Stimulated activated naive B cell treated with anti-CD40 and anti-IgM and Interleukin-4, amounts not matched to agents 10 μg/mL and 1 μg/mL and 100 μg/mL, for 72 hours (primary cell): Measurements from ENCODE around the gene CIDEA.
A peak's percentile ranks its signal among the peaks of the same experiment; 100 is the strongest.
"Not testable (repeated sequence)": the region's sequence is repeated elsewhere in the genome, so short reads cannot be mapped to it uniquely, and the experiment has no call there.

ENCODE experiments used
- ATAC-seq, 2 donors: fragments of 150-1000 bp; cut with Tn5 transposase; replicated peaks; 2 replicates each; pipeline ENCODE4 v1.10.0; 2021; ENCODE audit warnings: moderate library complexity in 1 of 2
- DNase-seq: peaks from one replicate; pipeline ENCODE4 v3.0.0; 2021
- H3K27ac Mint-ChIP-seq: one replicate; pipeline ENCODE4 v1.8.0; 2022; ENCODE audit warnings: mild to moderate bottlenecking, mixed read lengths
- H3K27me3 Mint-ChIP-seq, 2 donors: one replicate each; pipeline ENCODE4 v1.8.0; 2022; ENCODE audit warnings: mixed read lengths in 2 of 2
- H3K36me3 Mint-ChIP-seq, 2 donors: one replicate each; pipeline ENCODE4 v1.8.0; 2022; ENCODE audit warnings: mixed read lengths in 2 of 2, mild to moderate bottlenecking in 1 of 2
- H3K4me1 Mint-ChIP-seq, 2 donors: one replicate each; pipeline ENCODE4 v1.8.0; 2022; ENCODE audit warnings: mixed read lengths in 2 of 2, mild to moderate bottlenecking in 1 of 2
- H3K4me3 Mint-ChIP-seq, 2 donors: one replicate each; pipeline ENCODE4 v1.8.0; 2022; ENCODE audit warnings: mild to moderate bottlenecking in 2 of 2, mixed read lengths in 2 of 2, moderate library complexity in 1 of 2
- H3K9me3 Mint-ChIP-seq, 2 donors: one replicate each; pipeline ENCODE4 v1.8.0; 2022; ENCODE audit warnings: mixed read lengths in 2 of 2, mild to moderate bottlenecking in 1 of 2

CIDEA gene

GRCh38 chr18:12231986-12232385 is 22.2 kb upstream of the CIDEA start:
- Mint-ChIP-seq H3K27ac (no peak overlapping the region), H3K27me3 (peaks cover 17 to 29% of the 10 kb centered on the region in 2 donors), H3K4me3 (no peak overlapping the region), H3K9me3 (peaks cover 0 to 2% of the 10 kb centered on the region in 2 donors), H3K36me3 (no peaks in the 10 kb centered on the region), H3K4me1 (peaks cover 2 to 5% of the 10 kb centered on the region in 2 donors)
- ATAC-seq: no peak
- DNase-seq: no peak

DNA sequence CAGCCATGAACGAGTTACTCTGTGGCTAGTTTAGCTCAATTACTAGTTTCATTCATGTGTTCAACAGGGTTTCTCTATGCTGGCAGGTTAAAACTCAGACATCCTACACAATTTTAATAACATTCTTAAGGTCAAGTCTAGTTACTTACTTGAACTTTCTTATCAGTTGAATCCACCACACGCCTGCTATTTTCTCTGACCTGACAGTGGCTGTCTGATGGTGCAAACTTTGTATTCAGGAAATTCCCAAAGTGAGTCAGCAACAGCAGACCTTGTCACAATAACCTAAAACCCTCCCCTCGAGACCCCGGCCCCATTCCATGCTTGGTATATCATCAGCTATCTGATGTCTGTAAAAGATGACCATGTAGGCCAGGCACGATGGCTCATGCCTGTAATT is 20.8 kb upstream of the CIDEA start:
- peaks cover 21 to 39% of the 10 kb centered on the region in 2 donors for H3K27me3 Mint-ChIP-seq
- DNase-seq: no peak
- H3K27ac Mint-ChIP-seq: no peak overlapping the region
- no peaks in the 10 kb centered on the region for H3K36me3 Mint-ChIP-seq
- H3K4me1 Mint-ChIP-seq: peaks cover 8% of the 10 kb centered on the region in 2 donors
- no peak overlapping the region for H3K4me3 Mint-ChIP-seq
- no peak for ATAC-seq
- H3K9me3 Mint-ChIP-seq: peaks cover 0 to 2% of the 10 kb centered on the region in 2 donors

DNA sequence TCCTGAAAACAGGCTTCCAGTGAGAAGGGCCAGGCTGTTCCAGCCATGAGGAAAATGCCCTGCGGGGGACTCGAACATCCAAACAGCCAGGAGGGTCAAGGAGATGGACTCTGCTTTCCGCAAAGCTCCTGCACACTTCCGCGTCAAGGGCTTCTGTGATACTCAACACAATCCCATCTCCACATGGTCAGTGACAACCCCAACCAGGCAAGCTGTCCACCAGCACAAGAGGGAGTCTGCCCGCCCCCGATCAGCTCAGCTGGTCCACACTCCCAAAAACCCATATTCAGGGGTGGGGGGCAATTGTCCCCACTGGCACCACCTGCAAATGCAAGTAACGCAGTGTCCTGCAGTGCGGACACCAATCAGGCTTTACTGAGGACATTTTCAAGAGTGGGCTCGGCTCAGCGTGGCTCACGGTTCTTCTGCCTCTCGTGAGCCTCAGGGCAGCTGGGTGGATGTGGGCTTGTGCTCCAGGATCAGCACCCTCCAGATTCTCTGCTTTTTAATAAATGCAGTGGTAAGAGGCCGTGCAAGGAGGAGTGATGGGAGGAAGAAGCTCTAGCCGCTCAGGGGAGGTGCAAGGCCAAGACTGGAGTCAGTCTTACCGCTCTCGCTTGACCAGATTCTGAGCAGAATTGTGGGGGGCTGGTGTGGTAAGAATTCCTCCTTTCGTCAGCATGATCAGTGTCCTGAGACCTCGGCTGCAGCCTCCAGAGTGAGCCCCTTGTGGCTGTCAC is 19.5 kb upstream of the CIDEA start:
- Mint-ChIP-seq H3K27me3 (peaks cover 25 to 39% of the 10 kb centered on the region in 2 donors), H3K4me1 (peaks cover 8% of the 10 kb centered on the region in 2 donors), H3K36me3 (no peaks in the 10 kb centered on the region), H3K27ac (no peak overlapping the region), H3K9me3 (peaks cover 0 to 2% of the 10 kb centered on the region in 2 donors), H3K4me3 (no peak overlapping the region)
- ATAC-seq (no peak), DNase-seq (no peak)

GRCh38 chr18:12236141-12236540 is 18.0 kb upstream of the CIDEA start:
- peaks cover 8% of the 10 kb centered on the region in 2 donors for H3K4me1 Mint-ChIP-seq
- no peaks in the 10 kb centered on the region for H3K36me3 Mint-ChIP-seq
- ATAC-seq (no peak), DNase-seq (no peak)
- peaks cover 29 to 32% of the 10 kb centered on the region in 2 donors for H3K27me3 Mint-ChIP-seq
- H3K27ac Mint-ChIP-seq: no peak overlapping the region
- no peak overlapping the region for H3K4me3 Mint-ChIP-seq
- no peaks in the 10 kb centered on the region for H3K9me3 Mint-ChIP-seq

DNA sequence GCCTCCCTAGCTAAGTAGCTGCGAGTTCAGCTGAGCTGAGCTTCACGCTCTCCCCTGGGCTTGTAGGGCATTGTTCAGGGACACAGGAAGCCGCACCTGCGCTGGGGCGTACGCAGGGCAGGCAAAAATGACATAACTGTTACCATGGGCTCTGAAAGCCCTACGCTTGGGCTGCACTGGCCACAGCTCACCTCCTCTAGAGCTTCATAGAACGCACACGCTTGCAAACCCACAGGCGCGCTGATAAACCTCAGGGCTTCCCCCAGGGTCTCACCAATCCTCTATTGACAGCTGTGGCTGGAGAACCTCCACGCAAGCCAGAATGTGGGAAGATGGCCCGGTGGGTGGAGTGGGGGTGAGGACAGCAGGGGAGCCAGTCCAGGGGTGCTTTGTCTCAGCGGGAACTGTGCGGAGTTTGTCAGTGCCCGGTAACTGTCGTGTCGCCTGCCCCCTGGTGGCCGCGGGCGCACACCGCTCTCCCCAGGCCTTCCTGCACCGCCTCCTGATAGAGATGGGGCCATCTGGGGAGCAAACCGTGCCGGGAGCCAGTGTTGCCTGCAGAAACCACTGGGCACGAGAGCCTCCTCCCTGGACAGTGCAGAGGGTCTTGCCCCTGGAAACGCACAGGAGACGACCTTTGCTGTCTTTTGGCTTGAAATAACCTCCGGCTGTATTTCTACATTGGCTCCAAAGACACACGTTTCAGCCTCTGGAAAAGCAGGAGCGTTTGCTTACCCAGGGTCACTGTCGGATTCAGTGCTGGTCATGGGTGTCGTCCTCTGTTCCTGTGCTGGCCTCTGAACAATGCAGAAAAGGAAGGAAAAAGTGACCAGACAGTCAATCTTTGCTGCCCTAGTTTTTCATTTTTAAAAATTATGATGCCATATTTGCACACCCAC is 17.0 kb upstream of the CIDEA start:
- DNase-seq (peak; percentile 58), ATAC-seq (peak; percentile 95 to 99)
- Mint-ChIP-seq H3K27me3 (peaks cover 38 to 42% of the 10 kb centered on the region in 2 donors), H3K36me3 (no peaks in the 10 kb centered on the region), H3K4me3 (no peak overlapping the region), H3K9me3 (no peaks in the 10 kb centered on the region), H3K27ac (no peak overlapping the region), H3K4me1 (peaks cover 8% of the 10 kb centered on the region in 2 donors)

DNA sequence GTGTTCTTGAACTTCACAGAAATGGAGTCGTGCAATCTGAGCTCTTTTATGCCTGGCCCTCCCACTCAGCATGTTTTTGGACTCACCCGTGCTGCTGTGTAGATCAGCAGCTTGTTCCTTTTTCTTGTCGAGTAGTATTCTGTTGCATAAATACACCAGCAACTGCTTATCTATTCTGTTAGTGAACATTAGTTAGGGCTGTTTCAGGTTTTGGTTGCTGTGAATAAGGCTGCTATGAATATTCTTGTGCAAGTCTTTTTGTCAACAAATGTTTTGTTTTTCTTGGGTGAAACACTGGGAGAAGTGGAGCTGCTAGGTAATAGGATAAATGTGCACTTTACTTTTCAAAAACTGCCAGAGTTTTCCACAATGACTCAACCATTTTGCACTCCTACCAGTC is 15.3 kb upstream of the CIDEA start:
- no peak for ATAC-seq
- Mint-ChIP-seq H3K27ac (peak overlapping the region; percentile 57), H3K9me3 (no peaks in the 10 kb centered on the region), H3K36me3 (no peaks in the 10 kb centered on the region), H3K27me3 (peaks cover 44 to 58% of the 10 kb centered on the region in 2 donors), H3K4me1 (peaks cover 5 to 8% of the 10 kb centered on the region in 2 donors), H3K4me3 (no peak overlapping the region)
- no peak for DNase-seq

- H3K4me3 Mint-ChIP-seq: no peak overlapping the region
- peaks cover 5 to 8% of the 10 kb centered on the region in 2 donors for H3K4me1 Mint-ChIP-seq
Observed at GRCh38 chr18:12239431-12239830, 14.7 kb upstream of the CIDEA start.

DNA sequence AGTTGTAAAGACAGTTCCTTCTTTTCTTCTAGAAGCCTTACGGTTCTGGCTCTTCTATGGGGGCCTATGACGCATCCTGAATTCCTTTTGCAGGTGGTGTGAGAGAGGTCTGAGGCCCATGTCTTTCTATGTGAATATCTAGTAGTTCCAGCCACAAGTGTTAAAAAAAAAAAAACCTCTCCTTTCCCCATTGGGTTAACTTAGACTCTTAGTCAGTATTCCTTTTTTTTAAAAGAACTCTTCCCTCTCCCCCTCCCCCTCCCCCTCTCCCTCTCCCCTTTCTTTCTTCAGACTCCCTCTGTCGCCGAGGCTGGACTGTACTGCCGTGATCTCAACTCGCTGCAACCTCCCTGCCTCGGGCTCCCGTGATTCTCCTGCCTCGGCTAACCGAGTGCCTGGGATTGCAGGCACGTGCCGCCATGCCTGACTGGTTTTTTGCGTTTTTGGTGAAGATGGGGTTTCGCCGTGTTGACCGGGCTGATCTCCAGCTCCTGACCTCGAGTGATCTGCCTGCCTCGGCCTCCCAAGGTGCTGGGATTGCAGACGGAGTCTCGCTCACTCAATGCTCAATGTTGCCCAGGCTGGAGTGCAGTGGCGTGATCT is 11.4 kb upstream of the CIDEA start:
- Mint-ChIP-seq H3K27me3 (peaks cover 35 to 60% of the 10 kb centered on the region in 2 donors), H3K4me1 (no peaks in the 10 kb centered on the region), H3K36me3 (no peaks in the 10 kb centered on the region), H3K9me3 (no peaks in the 10 kb centered on the region), H3K4me3 (no peak overlapping the region), H3K27ac (no peak overlapping the region)
- DNase-seq: no peak
- ATAC-seq: no peak

More at GRCh38 chr18:12239431-12239830, 14.7 kb upstream of the CIDEA start:
- DNase-seq (no peak), ATAC-seq (no peak)
- H3K27me3 Mint-ChIP-seq: peaks cover 43 to 59% of the 10 kb centered on the region in 2 donors
- no peaks in the 10 kb centered on the region for H3K9me3 Mint-ChIP-seq
- H3K36me3 Mint-ChIP-seq: no peaks in the 10 kb centered on the region
- H3K27ac Mint-ChIP-seq: no peak overlapping the region

GRCh38 chr18:12243272-12243671 is 10.9 kb upstream of the CIDEA start:
- DNase-seq, H3K9me3 Mint-ChIP-seq, H3K4me1 Mint-ChIP-seq, ATAC-seq, H3K4me3 Mint-ChIP-seq, H3K36me3 Mint-ChIP-seq, H3K27ac Mint-ChIP-seq: not testable (repeated sequence)
- peaks cover 38 to 58% of the 10 kb centered on the region in 2 donors for H3K27me3 Mint-ChIP-seq

DNA sequence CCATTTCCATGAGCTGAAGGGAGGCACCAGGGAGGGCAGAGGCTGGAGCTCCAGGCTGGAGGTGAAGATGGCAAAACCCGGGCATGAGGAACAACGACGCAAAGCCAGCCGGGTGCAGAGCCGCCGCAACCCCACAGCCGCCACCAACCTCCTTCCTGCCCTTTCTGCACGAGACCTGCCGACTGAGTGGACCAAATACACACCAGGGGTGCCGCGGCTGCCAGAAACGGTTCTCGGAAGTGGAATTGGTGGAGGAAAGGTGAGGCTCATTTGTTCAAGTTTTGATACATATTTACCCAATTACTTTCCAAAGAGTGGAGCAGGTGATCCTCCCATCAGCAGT is 8.4 kb upstream of the CIDEA start:
- H3K9me3 Mint-ChIP-seq: no peaks in the 10 kb centered on the region

DNA sequence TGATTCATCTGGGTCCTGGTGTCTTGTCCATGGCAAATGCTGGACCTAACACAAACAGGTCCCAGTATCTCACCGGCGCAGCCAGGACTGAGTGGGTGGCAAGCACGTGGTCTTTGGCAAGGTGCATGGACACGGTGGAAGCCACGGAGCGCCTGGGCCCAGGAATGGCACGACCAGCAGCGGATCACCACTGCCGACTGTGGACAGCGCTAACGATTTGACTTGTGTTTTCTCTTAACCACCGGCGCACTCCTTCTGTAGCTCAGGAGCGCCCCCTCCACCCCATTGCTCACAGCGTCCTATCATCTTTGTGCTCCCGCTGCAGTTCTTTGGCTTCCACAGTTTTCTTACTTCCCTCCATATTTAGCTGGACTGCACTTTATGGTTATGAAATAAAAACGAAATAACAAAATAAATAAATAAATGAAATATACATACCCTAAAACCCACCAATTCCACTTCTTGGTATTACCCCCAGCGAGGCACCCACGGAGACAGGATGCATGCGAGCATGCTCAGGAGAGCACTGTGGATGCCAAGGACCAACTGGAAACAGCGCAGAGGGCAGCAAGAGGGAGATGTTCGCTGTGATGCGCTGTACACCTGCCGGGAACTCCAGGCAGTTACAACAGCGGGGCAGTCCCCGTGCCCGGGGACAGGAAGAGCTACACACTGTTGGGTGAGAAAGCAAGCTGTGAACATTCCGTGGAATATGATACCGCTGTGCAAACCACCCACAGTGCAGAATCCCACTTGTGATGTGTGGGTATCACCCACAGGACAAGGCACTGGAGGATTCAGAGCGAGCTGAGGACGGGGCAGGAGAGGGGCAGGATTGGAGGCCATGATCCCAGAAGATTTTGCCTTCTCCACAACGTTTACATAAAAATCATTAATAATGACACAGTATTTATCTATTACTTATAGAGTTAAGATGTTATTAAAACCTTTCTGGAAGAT is 7.0 kb upstream of the CIDEA start:
- H3K36me3 Mint-ChIP-seq: no peaks in the 10 kb centered on the region
- DNase-seq (no peak), ATAC-seq (no peak)
- no peaks in the 10 kb centered on the region for H3K4me1 Mint-ChIP-seq
- no peaks in the 10 kb centered on the region for H3K9me3 Mint-ChIP-seq
- peaks cover 48 to 79% of the 10 kb centered on the region in 2 donors for H3K27me3 Mint-ChIP-seq
- H3K27ac Mint-ChIP-seq: no peak overlapping the region
- H3K4me3 Mint-ChIP-seq: no peak overlapping the region

More for the DNA sequence above, 8.4 kb upstream of the CIDEA start:
- no peak for DNase-seq
- H3K36me3 Mint-ChIP-seq: no peaks in the 10 kb centered on the region
- H3K4me1 Mint-ChIP-seq: no peaks in the 10 kb centered on the region
- H3K4me3 Mint-ChIP-seq: no peak overlapping the region
- no peak for ATAC-seq
- H3K27ac Mint-ChIP-seq: no peak overlapping the region
- H3K27me3 Mint-ChIP-seq: peaks cover 45 to 79% of the 10 kb centered on the region in 2 donors

DNA sequence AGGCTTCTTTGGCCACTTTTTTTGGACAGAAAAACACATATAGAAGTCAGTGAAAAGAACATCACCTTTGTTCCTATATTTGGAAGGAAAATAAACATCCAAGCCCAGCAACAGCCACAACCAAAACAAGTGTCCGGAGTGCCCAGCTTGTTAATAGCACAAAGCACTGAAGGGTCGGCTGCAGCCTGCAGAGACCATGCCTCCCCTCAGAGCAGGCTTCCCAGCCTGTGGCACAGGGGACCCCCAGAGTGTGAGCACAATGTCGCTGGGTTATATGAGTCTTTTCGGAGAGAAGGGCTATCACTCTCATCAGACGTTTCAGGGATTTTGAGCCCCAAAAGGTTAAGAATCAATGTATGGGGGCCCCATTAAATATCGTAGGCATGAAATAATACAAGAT is 6.2 kb upstream of the CIDEA start:
- DNase-seq (no peak), ATAC-seq (no peak)
- Mint-ChIP-seq H3K4me3 (no peak overlapping the region), H3K27me3 (peaks cover 49 to 79% of the 10 kb centered on the region in 2 donors), H3K4me1 (no peaks in the 10 kb centered on the region), H3K36me3 (no peaks in the 10 kb centered on the region), H3K9me3 (no peaks in the 10 kb centered on the region), H3K27ac (no peak overlapping the region)

- H3K27ac Mint-ChIP-seq: no peak overlapping the region
- no peaks in the 10 kb centered on the region for H3K36me3 Mint-ChIP-seq
- DNase-seq: no peak
- H3K27me3 Mint-ChIP-seq: peaks cover 59 to 82% of the 10 kb centered on the region in 2 donors
- H3K9me3 Mint-ChIP-seq: no peaks in the 10 kb centered on the region
- no peak overlapping the region for H3K4me3 Mint-ChIP-seq
- peaks cover 4 to 7% of the 10 kb centered on the region in 2 donors for H3K4me1 Mint-ChIP-seq
- no peak for ATAC-seq
Observed at GRCh38 chr18:12248926-12249720, 5.0 kb upstream of the CIDEA start.
